IPS DF 6.9 (cell line): Measurements from ENCODE around the gene CHEK2.
A peak's percentile ranks its signal among the peaks of the same experiment; 100 is the strongest.

ENCODE experiments used
- DNase-seq: peaks from one replicate; pipeline ENCODE4 v3.0.0-alpha.2; 2013; ENCODE audit warnings: low read depth, low spot score
- H3K27ac ChIP-seq: one replicate; pipeline ENCODE4 v1.5.1; 2013; ENCODE audit warnings: low read length, control low read depth
- H3K27me3 ChIP-seq: 2 replicates; pipeline ENCODE4 v1.6.1; 2013; ENCODE audit warnings: mild to moderate bottlenecking, low read length; ENCODE audit not compliant: control insufficient read depth, insufficient read depth
- H3K36me3 ChIP-seq: 2 replicates; pipeline ENCODE4 v1.6.1; 2013; ENCODE audit warnings: low read length; ENCODE audit not compliant: control insufficient read depth, insufficient read depth
- H3K4me1 ChIP-seq: 2 replicates; pipeline ENCODE4 v1.6.1; 2013; ENCODE audit warnings: low read length; ENCODE audit not compliant: control insufficient read depth, insufficient read depth
- H3K4me3 ChIP-seq: 2 replicates; pipeline ENCODE4 v1.5.1; 2013; ENCODE audit warnings: mild to moderate bottlenecking, low read length
- H3K9me3 ChIP-seq: 2 replicates; pipeline ENCODE4 v1.6.1; 2013; ENCODE audit warnings: low read length, inconsistent platforms; ENCODE audit not compliant: control insufficient read depth, insufficient read depth
- whole genome bisulfite sequencing: extraction: QIAGEN DNeasy Blood & Tissue Kit; methylation state at CpG from one replicate; pipeline ENCODE4 v1.1.7; 2013; ENCODE audit warnings: mixed read lengths, missing lambda C conversion rate; ENCODE audit not compliant: insufficient read length, insufficient coverage; 5-methylcytosine and 5-hydroxymethylcytosine counted together

The CHEK2 gene

DNA sequence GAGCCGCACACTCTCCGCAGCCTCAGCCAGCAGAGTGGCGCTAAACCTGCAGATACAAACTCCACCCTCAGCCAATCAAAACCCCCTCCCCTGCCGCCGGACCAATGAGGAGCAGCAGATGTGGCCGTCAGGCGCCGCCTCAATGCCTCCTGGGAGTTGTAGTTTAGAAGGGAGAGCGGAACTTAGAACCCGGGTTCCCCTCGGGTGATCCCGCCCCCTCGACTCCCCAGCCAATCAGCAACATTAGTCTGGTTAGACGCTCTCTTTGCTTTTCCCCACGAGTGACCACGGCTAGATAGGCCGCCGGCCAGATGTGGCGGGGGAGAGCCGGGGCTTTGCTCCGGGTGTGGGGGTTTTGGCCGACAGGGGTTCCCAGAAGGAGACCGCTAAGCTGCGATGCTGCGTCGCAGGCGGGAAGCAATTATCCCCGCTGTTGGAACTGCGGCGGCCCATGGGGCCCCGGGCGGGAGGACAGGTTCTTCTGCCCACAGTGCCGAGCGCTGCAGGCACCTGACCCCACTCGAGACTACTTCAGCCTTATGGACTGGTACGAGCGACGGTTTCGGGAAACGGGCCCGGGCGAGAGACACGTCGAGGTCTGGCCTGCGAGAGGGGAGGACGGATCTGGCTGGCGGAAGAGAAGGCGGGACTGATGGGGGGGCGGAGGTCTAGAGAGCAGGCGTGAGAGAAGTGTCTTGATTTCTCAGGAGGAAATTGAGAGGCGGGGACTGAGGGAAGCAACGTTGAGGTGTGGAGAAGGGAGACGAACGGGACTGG is at the start of gene CHEK2, which contains the start of gene HSCB:
Gene CHEK2 (minus strand): TSS at position 36 of the 777 bp plus-strand sequence. CDS start 7,099 bp downstream, outside the sequence.
Gene HSCB (plus strand): TSS at position 255 of the 777 bp plus-strand sequence. CDS start 57 bp downstream, at position 312.
- peak; percentile 96 for DNase-seq
- no peaks in the 10 kb centered on the region for H3K4me1 ChIP-seq
- no CpG with 5 or more reads among the region's 54 CpGs for WGBS
- H3K9me3 ChIP-seq = no peaks in the 10 kb centered on the region
- H3K36me3 ChIP-seq = peaks cover 11% of the 10 kb centered on the region; the same call in 1 of the 2 replicates
- peak within 1 kb of the TSS; percentile 77 for H3K4me3 ChIP-seq
- no peak within 1 kb of the TSS for H3K27ac ChIP-seq
- H3K27me3 ChIP-seq = no peaks in the 10 kb centered on the region

- no peak for DNase-seq
- H3K27me3 ChIP-seq = no peaks in the 10 kb centered on the region
- no CpG with 5 or more reads among the region's 5 CpGs for WGBS
- H3K9me3 ChIP-seq = no peaks in the 10 kb centered on the region
- peaks cover 12% of the 10 kb centered on the region; the same call in 1 of the 2 replicates for H3K36me3 ChIP-seq
- H3K4me1 ChIP-seq = no peaks in the 10 kb centered on the region
- no peak overlapping the region for H3K27ac ChIP-seq
- no peak overlapping the region for H3K4me3 ChIP-seq
Measured at GRCh38 chr22:28791124-28791523, 49.5 kb upstream of the CHEK2 start.

GRCh38 chr22:28788601-28789000 is 47.0 kb upstream of the CHEK2 start:
- no peaks in the 10 kb centered on the region for H3K27me3 ChIP-seq
- H3K36me3 ChIP-seq = peaks cover 5% of the 10 kb centered on the region; the same call in 1 of the 2 replicates
- H3K4me1 ChIP-seq = no peaks in the 10 kb centered on the region
- no peak overlapping the region for H3K4me3 ChIP-seq
- H3K27ac ChIP-seq = no peak overlapping the region
- H3K9me3 ChIP-seq = no peaks in the 10 kb centered on the region
- no peak for DNase-seq
- WGBS = 100% methylated on average over 1 of the region's 3 CpGs

- Histone ChIP-seq H3K27ac (no peak overlapping the region), H3K27me3 (no peaks in the 10 kb centered on the region), H3K4me3 (no peak overlapping the region), H3K4me1 (no peaks in the 10 kb centered on the region), H3K9me3 (no peaks in the 10 kb centered on the region), H3K36me3 (peaks cover 5% of the 10 kb centered on the region; the same call in 1 of the 2 replicates)
- DNase-seq = no peak
- WGBS = no CpG with 5 or more reads among the region's 4 CpGs
Measured at GRCh38 chr22:28783786-28784671, 42.4 kb upstream of the CHEK2 start.

DNA sequence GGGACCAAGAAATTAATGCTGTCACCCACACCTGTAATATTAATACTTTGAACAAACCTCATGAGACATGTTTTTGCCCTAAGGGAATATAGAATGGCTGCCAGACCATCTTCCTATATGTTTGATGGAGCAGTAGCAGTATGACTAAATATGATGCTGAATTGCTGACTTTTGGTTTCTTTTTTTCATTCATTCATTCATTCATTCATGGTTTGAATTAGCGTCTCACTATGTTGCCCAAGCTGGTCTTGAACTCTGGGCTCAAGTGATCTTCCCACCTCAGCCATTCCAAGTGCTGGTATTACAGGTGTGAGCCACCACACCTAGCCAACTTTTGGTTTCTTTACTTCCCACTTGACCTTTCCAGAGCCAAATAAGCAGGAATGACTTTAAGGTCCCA is 38.7 kb upstream of the CHEK2 start:
- no peak for DNase-seq
- WGBS = no CpG with 5 or more reads among the region's 1 CpG
- Histone ChIP-seq H3K9me3 (no peaks in the 10 kb centered on the region), H3K36me3 (peaks cover 5% of the 10 kb centered on the region; the same call in 1 of the 2 replicates), H3K27ac (no peak overlapping the region), H3K4me1 (no peaks in the 10 kb centered on the region), H3K27me3 (no peaks in the 10 kb centered on the region), H3K4me3 (no peak overlapping the region)

DNA sequence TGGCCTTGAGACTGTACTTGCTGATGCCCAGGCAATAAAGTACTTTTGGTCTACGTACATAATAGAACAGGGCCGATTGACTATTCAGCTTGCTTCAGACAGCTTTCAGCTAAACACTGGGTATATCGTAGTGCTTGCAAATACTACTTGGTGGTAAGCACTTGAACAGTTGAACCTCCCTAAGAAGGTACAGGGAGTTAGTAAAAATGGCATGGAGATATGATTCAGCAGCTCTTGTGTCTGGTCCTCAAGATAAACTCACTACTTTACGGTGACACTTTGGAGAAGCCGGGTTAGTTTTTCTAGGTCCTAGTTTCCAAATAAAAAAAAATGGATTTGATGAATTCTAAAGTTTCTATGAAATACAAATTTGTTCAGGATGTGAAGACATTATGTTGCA is 38.2 kb upstream of the CHEK2 start:
- Histone ChIP-seq H3K27me3 (no peaks in the 10 kb centered on the region), H3K27ac (no peak overlapping the region), H3K36me3 (peaks cover 5% of the 10 kb centered on the region; the same call in 1 of the 2 replicates), H3K9me3 (no peaks in the 10 kb centered on the region), H3K4me3 (no peak overlapping the region), H3K4me1 (no peaks in the 10 kb centered on the region)
- DNase-seq = no peak
- no CpG with 5 or more reads among the region's 5 CpGs for WGBS

- H3K9me3 ChIP-seq = no peaks in the 10 kb centered on the region
- H3K4me3 ChIP-seq = no peak overlapping the region
- no peak overlapping the region for H3K27ac ChIP-seq
- WGBS = no CpG with 5 or more reads among the region's 1 CpG
- no peaks in the 10 kb centered on the region; the same call in 1 of the 2 replicates for H3K36me3 ChIP-seq
- H3K27me3 ChIP-seq = no peaks in the 10 kb centered on the region
- no peak for DNase-seq
- no peaks in the 10 kb centered on the region for H3K4me1 ChIP-seq
Measured at GRCh38 chr22:28774378-28774777, 32.8 kb upstream of the CHEK2 start.

DNA sequence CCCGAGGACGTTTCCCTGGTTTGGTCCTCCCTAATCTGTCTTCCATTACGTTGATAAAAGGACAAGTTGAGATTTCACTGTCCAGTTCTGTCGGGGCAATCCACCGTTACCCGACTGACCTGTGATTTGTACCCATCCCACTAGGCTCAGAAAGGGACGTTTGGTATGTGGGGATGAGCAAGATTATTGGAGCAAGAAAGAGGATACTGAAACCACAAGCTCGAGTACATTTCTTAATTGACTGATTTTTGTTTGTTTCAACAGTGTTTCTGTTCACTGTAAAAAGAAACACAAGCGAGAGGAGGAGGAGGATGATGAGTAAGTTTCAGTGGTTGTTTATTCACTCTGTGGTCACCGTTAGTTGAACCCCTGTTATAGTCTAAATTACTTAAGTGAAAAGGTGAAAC is 31.8 kb upstream of the CHEK2 start:
- Histone ChIP-seq H3K9me3 (no peaks in the 10 kb centered on the region), H3K4me1 (no peaks in the 10 kb centered on the region), H3K27me3 (no peaks in the 10 kb centered on the region), H3K27ac (no peak overlapping the region), H3K36me3 (no peaks in the 10 kb centered on the region; the same call in 1 of the 2 replicates), H3K4me3 (peak overlapping the region; percentile 77; the same call in 1 of the 2 replicates)
- no CpG with 5 or more reads among the region's 10 CpGs for WGBS
- DNase-seq = no peak

DNA sequence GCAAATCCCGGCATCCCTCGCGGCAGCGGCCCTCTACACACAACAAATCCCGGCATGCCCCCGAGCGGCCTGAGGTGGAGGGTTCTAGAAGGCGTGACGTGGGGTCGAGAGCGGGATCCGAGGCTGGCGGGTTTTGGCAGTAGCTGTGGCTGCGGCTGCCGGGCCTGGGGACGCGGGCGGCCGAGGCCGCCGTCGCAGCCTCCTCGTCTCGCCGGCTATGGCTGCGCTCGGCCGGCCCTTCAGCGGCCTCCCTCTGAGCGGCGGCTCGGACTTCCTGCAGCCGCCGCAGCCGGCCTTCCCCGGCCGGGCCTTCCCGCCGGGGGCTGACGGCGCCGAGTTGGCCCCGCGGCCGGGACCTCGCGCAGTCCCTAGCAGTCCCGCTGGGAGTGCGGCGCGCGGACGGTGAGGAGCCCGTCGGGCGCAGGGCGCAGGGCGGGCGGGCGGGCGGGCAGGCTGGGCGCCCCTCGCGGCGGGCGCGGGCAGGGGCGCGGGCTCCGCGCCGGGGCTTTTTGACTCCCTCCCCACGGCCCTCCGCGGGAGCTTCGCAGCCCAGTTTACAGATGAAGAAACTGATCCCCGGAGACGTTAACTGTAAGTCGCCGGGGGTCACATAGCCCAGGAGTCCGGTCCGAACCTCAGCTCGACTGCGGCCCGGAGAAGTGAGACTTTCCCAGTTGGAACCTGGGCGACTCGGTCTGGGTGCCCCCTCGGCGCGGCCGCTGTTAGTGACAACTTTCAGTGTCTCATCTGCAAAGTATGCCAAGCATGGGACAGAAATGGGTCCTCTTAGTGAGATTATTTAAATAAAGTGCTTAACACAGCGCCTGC is 31.2 kb upstream of the CHEK2 start, which contains the start of gene CCDC117:
Gene CCDC117 (plus strand): TSS at position 63 of the 828 bp plus-strand sequence. CDS start 155 bp downstream, at position 218.
- H3K36me3 ChIP-seq = no peaks in the 10 kb centered on the region; the same call in 1 of the 2 replicates
- H3K9me3 ChIP-seq = no peaks in the 10 kb centered on the region
- DNase-seq = peak; percentile 93
- H3K27ac ChIP-seq = no peak within 1 kb of the TSS
- H3K4me3 ChIP-seq = peak within 1 kb of the TSS; percentile 77
- no peaks in the 10 kb centered on the region for H3K4me1 ChIP-seq
- WGBS = no CpG with 5 or more reads among the region's 92 CpGs
- no peaks in the 10 kb centered on the region for H3K27me3 ChIP-seq
